Middle frontal gyrus (tissue), 1 donor: ENCODE data around the gene VAV3.
"Not testable (repeated sequence)": the region's sequence is repeated elsewhere in the genome, so short reads cannot be mapped to it uniquely, and the experiment has no call there.

Experiments used
- DNase-seq: peaks from one replicate; pipeline ENCODE4 v3.0.0-alpha.2; 2015; ENCODE audit warnings: low spot score; ENCODE audit errors: extremely low spot score

Gene VAV3

GRCh38 chr1:107965110-107965991, at the start of gene VAV3:
TSS of gene VAV3 (minus strand) at chr1:107965180. CDS start at chr1:107964869, 311 bp downstream.
- DNase-seq: no peak

GRCh38 chr1:108012553-108012952, 47.6 kb upstream of the VAV3 start:
- no peak for DNase-seq

- DNase-seq: no peak
These were observed 46.3 kb upstream of the VAV3 start for GRCh38 chr1:108011295-108011694.

GRCh38 chr1:108010581-108010980, 45.6 kb upstream of the VAV3 start:
- DNase-seq: no peak

- no peak for DNase-seq
These were observed 44.7 kb upstream of the VAV3 start for GRCh38 chr1:108009603-108010195.

- DNase-seq: no peak
These were observed 42.6 kb upstream of the VAV3 start for GRCh38 chr1:108007531-108007930.

- no peak for DNase-seq
These were observed 42.1 kb upstream of the VAV3 start for GRCh38 chr1:108007070-108007469.

- not testable (repeated sequence) for DNase-seq
These were observed 39.9 kb upstream of the VAV3 start for GRCh38 chr1:108004919-108005318.

- no peak for DNase-seq
These were observed 35.7 kb upstream of the VAV3 start for GRCh38 chr1:108000620-108001111.

GRCh38 chr1:108000184-108000583, 35.2 kb upstream of the VAV3 start:
- DNase-seq: no peak

- no peak for DNase-seq
These were observed 32.9 kb upstream of the VAV3 start for GRCh38 chr1:107997866-107998265.

GRCh38 chr1:107993920-107994319, 28.9 kb upstream of the VAV3 start:
- DNase-seq: no peak

- no peak for DNase-seq
These were observed 27.4 kb upstream of the VAV3 start for GRCh38 chr1:107992347-107992746.

GRCh38 chr1:107991371-107992066, 26.5 kb upstream of the VAV3 start:
- DNase-seq: peak; percentile 10

GRCh38 chr1:107990606-107991005, 25.6 kb upstream of the VAV3 start:
- no peak for DNase-seq

GRCh38 chr1:107981277-107981676, 16.3 kb upstream of the VAV3 start:
- DNase-seq: no peak

GRCh38 chr1:107979926-107980325, 14.9 kb upstream of the VAV3 start:
- DNase-seq: no peak

GRCh38 chr1:107979088-107979487, 14.1 kb upstream of the VAV3 start:
- DNase-seq: no peak

- DNase-seq: no peak
These were observed 11.9 kb upstream of the VAV3 start for GRCh38 chr1:107976836-107977235.

GRCh38 chr1:107976431-107976830, 11.5 kb upstream of the VAV3 start:
- DNase-seq: no peak

- no peak for DNase-seq
These were observed 10.9 kb upstream of the VAV3 start for GRCh38 chr1:107975851-107976250.

GRCh38 chr1:107974090-107974489, 9.1 kb upstream of the VAV3 start:
- DNase-seq: no peak
